Stomach (tissue), 4 donors: ENCODE results near the gene PADI3.

ENCODE experiments used
- CTCF ChIP-seq, 7 experiments: fragments of 450-650 bp in 4 of 7; fragments of 200-600 bp in 3 of 7; sonication (generic) in 3 of 7; IDR thresholded peaks; one replicate each; pipeline ENCODE4 v1.5.1; 2016 to 2019; ENCODE audit warnings: antibody characterized with exemption in 7 of 7, control low read depth in 2 of 7, mild to moderate bottlenecking in 1 of 7
- EP300 ChIP-seq: sonication (generic); formaldehyde crosslinking; IDR thresholded peaks from one replicate; pipeline ENCODE4 v1.6.1; 2017; ENCODE audit warnings: antibody characterized with exemption
- POLR2AphosphoS5 ChIP-seq, 3 donors: sonication (generic); formaldehyde crosslinking; IDR thresholded peaks; one replicate each; pipeline ENCODE4 v1.6.1; 2016; ENCODE audit warnings: antibody characterized with exemption in 3 of 3

GRCh38 chr1:17318262-17318661 lies 69.4 kb downstream of the PADI3 start:
- TF ChIP-seq EP300: no peak
- TF ChIP-seq POLR2AphosphoS5 (IDR thresholded peaks at IDR 0.05): no peak
- TF ChIP-seq CTCF (IDR thresholded peaks at IDR 0.05): no peak
